Activated T-cell treated with anti-CD3 and anti-CD28 coated beads, Interleukin-2, amount 50 U/mL, for 24 hours (primary cell): ENCODE data around the gene PIGW.
"Not testable (repeated sequence)": the region's sequence is repeated elsewhere in the genome, so short reads cannot be mapped to it uniquely, and the experiment has no call there.

ENCODE experiments used
- DNase-seq: peaks from one replicate; pipeline ENCODE4 v3.0.0-alpha.2; 2020
- H3K27ac Mint-ChIP-seq: 2 replicates; pipeline ENCODE4 v1.8.0; 2020; ENCODE audit warnings: mild to moderate bottlenecking, mixed read lengths
- H3K27me3 Mint-ChIP-seq: 2 replicates; pipeline ENCODE4 v1.8.0; 2020; ENCODE audit warnings: mixed read lengths
- H3K36me3 Mint-ChIP-seq: 2 replicates; pipeline ENCODE4 v1.8.0; 2020; ENCODE audit warnings: low read depth, mixed read lengths
- H3K4me1 Mint-ChIP-seq: 2 replicates; pipeline ENCODE4 v1.8.0; 2020; ENCODE audit warnings: low read depth, mixed read lengths
- H3K4me3 Mint-ChIP-seq: 2 replicates; pipeline ENCODE4 v1.8.0; 2020; ENCODE audit warnings: mild to moderate bottlenecking, moderate library complexity, mixed read lengths
- H3K9me3 Mint-ChIP-seq: 2 replicates; pipeline ENCODE4 v1.8.0; 2020; ENCODE audit warnings: mixed read lengths

PIGW gene

DNA sequence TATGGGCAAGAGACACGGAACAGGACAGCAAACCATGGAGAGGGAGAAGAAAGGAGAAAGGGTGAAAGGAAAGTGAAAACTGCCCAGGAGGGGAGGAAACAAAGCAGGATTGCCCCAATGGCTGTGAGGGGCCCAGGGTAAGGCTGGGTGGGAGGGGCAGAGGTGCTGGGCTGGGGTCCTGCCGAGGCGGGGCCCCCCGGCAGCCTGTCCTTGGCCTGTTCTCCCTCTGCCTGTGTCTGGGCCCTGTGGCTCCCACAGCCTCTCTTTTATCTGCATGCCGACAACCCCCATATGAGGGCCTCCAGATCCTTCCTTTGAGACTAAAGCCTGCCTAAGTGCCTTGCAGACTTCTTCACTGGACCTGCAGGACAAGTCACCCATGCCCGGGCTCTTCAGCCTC is 32.8 kb upstream of the PIGW start:
- H3K9me3 Mint-ChIP-seq = no peaks in the 10 kb centered on the region
- no peak overlapping the region for H3K4me3 Mint-ChIP-seq
- DNase-seq = no peak
- peaks cover 8% of the 10 kb centered on the region for H3K4me1 Mint-ChIP-seq
- no peaks in the 10 kb centered on the region for H3K27me3 Mint-ChIP-seq
- peaks cover 95% of the 10 kb centered on the region for H3K36me3 Mint-ChIP-seq
- peak overlapping the region; percentile 42 for H3K27ac Mint-ChIP-seq

GRCh38 chr17:36503456-36504155 is 31.2 kb upstream of the PIGW start:
- DNase-seq = no peak
- no peak overlapping the region for H3K4me3 Mint-ChIP-seq
- peak overlapping the region; percentile 50 for H3K27ac Mint-ChIP-seq
- H3K4me1 Mint-ChIP-seq = peaks cover 8% of the 10 kb centered on the region
- no peaks in the 10 kb centered on the region for H3K9me3 Mint-ChIP-seq
- peaks cover 96% of the 10 kb centered on the region for H3K36me3 Mint-ChIP-seq
- H3K27me3 Mint-ChIP-seq = no peaks in the 10 kb centered on the region

GRCh38 chr17:36504156-36504545 is 30.6 kb upstream of the PIGW start:
- DNase-seq = no peak
- Mint-ChIP-seq H3K4me1 (peaks cover 8% of the 10 kb centered on the region), H3K27me3 (no peaks in the 10 kb centered on the region), H3K27ac (no peak overlapping the region), H3K9me3 (no peaks in the 10 kb centered on the region), H3K36me3 (peaks cover 96% of the 10 kb centered on the region), H3K4me3 (no peak overlapping the region)

DNA sequence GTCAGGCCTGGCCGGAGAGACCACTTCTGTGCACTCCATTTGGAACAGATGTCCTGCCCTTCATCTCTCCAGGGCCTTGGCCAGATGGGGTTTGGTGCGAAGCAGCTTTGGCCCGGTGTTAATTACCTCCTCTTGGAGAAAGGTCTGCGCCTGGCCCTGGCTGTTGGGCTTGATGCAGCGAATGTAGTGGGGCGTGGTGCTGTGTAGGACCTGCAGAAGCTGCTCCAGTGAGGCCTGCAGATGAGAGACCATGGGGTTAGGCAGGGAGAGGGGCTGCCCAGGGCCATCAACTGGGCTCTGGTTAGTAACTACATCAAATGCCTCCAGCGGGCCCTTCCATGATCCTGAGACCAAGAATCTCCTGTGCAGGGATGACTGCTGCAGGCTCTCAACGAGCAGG is 29.6 kb upstream of the PIGW start:
- peak; percentile 16 for DNase-seq
- no peaks in the 10 kb centered on the region for H3K27me3 Mint-ChIP-seq
- H3K4me3 Mint-ChIP-seq = no peak overlapping the region
- H3K9me3 Mint-ChIP-seq = no peaks in the 10 kb centered on the region
- H3K36me3 Mint-ChIP-seq = peaks cover 97% of the 10 kb centered on the region
- H3K27ac Mint-ChIP-seq = no peak overlapping the region
- peaks cover 8% of the 10 kb centered on the region for H3K4me1 Mint-ChIP-seq

GRCh38 chr17:36506249-36506826 is 28.4 kb upstream of the PIGW start:
- Mint-ChIP-seq H3K36me3 (peaks cover 98% of the 10 kb centered on the region), H3K9me3 (no peaks in the 10 kb centered on the region)

DNA sequence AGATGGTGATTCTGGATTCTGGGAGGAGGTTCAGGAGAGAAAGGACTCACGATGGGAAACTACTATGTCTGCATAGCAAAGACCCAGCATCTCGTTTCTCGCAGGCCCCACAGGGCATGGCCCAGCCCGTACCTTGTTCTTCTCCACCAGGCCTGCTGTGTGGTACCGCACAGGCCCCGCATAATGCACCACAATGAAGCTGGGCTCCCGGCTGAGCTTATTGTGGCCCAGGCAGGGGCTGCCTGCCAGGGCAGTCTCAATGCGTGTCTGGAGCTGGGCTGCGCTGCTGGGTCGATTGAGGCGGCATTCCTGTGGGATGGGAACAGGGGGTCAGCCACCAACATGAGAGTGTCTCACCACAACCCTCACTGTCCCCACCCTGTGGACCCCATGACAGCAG is 28.0 kb upstream of the PIGW start:
- Mint-ChIP-seq H3K4me3 (no peak overlapping the region), H3K36me3 (peaks cover 99% of the 10 kb centered on the region), H3K27ac (no peak overlapping the region), H3K9me3 (no peaks in the 10 kb centered on the region), H3K27me3 (no peaks in the 10 kb centered on the region), H3K4me1 (peaks cover 8% of the 10 kb centered on the region)
- DNase-seq = peak; percentile 14

More at GRCh38 chr17:36506249-36506826, 28.4 kb upstream of the PIGW start:
- peak; percentile 25 for DNase-seq
- H3K4me3 Mint-ChIP-seq = no peak overlapping the region
- peaks cover 8% of the 10 kb centered on the region for H3K4me1 Mint-ChIP-seq
- H3K27me3 Mint-ChIP-seq = no peaks in the 10 kb centered on the region
- H3K27ac Mint-ChIP-seq = no peak overlapping the region

DNA sequence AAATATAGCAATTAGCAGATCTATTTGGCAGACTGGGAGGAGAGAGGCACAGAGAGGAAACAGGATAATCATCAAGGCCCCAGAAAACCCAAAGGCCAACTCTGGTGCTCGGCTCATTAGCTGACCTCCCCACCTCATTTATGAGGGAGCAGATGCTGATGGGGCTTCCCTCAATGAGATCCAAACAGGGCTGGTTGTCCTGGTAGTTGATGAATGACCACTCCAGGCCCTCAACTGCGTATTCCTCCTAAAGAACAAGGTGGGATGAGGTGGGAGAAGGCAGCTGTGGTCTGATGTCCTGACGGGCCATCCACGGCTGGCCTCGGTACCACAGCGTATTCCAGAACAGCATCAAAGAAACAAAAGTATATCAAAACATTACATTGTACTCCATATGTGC is 27.5 kb upstream of the PIGW start:
- DNase-seq = peak; percentile 11
- Mint-ChIP-seq H3K4me1 (peaks cover 8% of the 10 kb centered on the region), H3K27ac (no peak overlapping the region), H3K4me3 (no peak overlapping the region), H3K9me3 (no peaks in the 10 kb centered on the region), H3K27me3 (no peaks in the 10 kb centered on the region), H3K36me3 (peaks cover 100% of the 10 kb centered on the region)

DNA sequence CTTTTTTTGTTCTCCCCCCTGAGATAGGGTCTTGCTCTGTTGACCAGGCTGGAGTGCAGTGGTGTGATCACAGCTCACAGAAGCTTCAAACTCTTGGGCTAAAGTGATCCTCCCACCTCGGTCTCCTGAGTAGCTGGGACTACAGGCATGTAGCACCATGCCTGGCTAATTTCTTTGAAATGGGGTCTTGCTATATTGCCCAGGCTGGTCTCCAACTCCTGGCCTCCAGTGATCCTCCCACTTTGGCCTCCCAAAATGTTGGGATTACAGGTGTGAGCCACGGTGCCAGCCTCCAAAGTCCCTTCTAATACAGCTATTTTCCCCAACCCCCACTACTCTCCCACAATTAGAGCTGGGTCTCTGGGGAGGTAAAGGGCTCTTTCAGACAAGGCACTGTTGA is 26.3 kb upstream of the PIGW start:
- not testable (repeated sequence) for DNase-seq, H3K4me3 Mint-ChIP-seq, H3K4me1 Mint-ChIP-seq, H3K27ac Mint-ChIP-seq, H3K27me3 Mint-ChIP-seq, H3K9me3 Mint-ChIP-seq
- peaks cover 100% of the 10 kb centered on the region for H3K36me3 Mint-ChIP-seq

- Mint-ChIP-seq H3K27ac (no peak overlapping the region), H3K4me3 (no peak overlapping the region), H3K9me3 (no peaks in the 10 kb centered on the region), H3K36me3 (peaks cover 100% of the 10 kb centered on the region), H3K4me1 (no peaks in the 10 kb centered on the region), H3K27me3 (no peaks in the 10 kb centered on the region)
- peak; percentile 25 for DNase-seq
These were observed 25.4 kb upstream of the PIGW start for GRCh38 chr17:36509272-36509985.

- DNase-seq = no peak
- peaks cover 100% of the 10 kb centered on the region for H3K36me3 Mint-ChIP-seq
- H3K9me3 Mint-ChIP-seq = no peaks in the 10 kb centered on the region
- H3K4me1 Mint-ChIP-seq = no peaks in the 10 kb centered on the region
- peak overlapping the region; percentile 33 for H3K27ac Mint-ChIP-seq
- H3K27me3 Mint-ChIP-seq = no peaks in the 10 kb centered on the region
- no peak overlapping the region for H3K4me3 Mint-ChIP-seq
These were observed 24.2 kb upstream of the PIGW start for GRCh38 chr17:36510636-36511035.

- H3K36me3 Mint-ChIP-seq = peaks cover 100% of the 10 kb centered on the region
- no peaks in the 10 kb centered on the region for H3K27me3 Mint-ChIP-seq
- H3K4me3 Mint-ChIP-seq = no peak overlapping the region
- H3K27ac Mint-ChIP-seq = no peak overlapping the region
- H3K9me3 Mint-ChIP-seq = no peaks in the 10 kb centered on the region
- no peaks in the 10 kb centered on the region for H3K4me1 Mint-ChIP-seq
- peak; percentile 20 for DNase-seq
These were observed 23.6 kb upstream of the PIGW start for GRCh38 chr17:36511216-36511615.

- Mint-ChIP-seq H3K4me1 (no peaks in the 10 kb centered on the region), H3K4me3 (no peak overlapping the region), H3K27me3 (no peaks in the 10 kb centered on the region), H3K27ac (no peak overlapping the region), H3K9me3 (no peaks in the 10 kb centered on the region), H3K36me3 (peaks cover 100% of the 10 kb centered on the region)
- DNase-seq = no peak
These were observed 22.1 kb upstream of the PIGW start for GRCh38 chr17:36512641-36513040.

DNA sequence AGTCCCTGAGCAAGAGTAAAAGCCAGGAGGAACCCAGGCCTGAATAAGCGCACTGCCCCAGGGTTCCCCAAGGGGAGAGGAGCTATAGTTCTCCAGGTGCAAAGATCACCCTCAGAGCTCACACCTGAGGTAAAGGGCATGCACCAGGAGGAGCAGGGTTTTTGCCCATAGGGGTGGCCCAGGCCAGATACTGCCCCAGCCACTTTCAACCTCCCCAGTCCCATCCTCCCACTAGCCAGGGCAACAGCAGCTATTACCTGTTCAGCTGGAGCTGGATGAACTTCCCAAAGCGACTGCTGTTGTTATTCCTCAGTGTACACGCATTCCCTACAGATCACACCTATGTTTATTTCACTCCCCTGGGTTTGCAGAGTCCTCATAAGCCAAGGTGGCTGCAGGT is 19.9 kb upstream of the PIGW start:
- Mint-ChIP-seq H3K4me1 (no peaks in the 10 kb centered on the region), H3K4me3 (no peak overlapping the region), H3K27me3 (no peaks in the 10 kb centered on the region), H3K36me3 (peaks cover 98% of the 10 kb centered on the region), H3K9me3 (no peaks in the 10 kb centered on the region), H3K27ac (no peak overlapping the region)
- DNase-seq = peak; percentile 27

DNA sequence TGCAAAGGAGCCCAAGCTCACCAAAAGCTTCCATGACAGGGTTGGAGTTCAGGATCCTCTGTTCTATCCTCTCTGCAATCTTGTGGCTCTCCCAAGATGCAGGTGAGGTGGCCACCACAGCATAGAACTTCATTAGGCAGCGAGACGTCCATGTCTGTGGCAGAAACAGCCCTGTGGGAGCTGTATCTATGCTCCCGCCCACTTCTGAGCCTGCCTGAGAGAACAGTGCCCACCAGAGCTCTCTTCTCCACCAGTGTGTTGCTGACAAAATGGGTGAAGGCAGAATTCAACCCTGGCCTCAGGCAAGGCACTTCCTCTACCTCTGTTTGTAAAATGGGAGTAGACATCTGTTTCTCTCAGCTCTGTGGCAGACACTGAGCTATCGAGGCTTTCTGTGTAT is 18.9 kb upstream of the PIGW start:
- Mint-ChIP-seq H3K9me3 (no peaks in the 10 kb centered on the region), H3K4me1 (no peaks in the 10 kb centered on the region), H3K27ac (no peak overlapping the region), H3K4me3 (no peak overlapping the region), H3K27me3 (no peaks in the 10 kb centered on the region), H3K36me3 (peaks cover 98% of the 10 kb centered on the region)
- peak; percentile 22 for DNase-seq

DNA sequence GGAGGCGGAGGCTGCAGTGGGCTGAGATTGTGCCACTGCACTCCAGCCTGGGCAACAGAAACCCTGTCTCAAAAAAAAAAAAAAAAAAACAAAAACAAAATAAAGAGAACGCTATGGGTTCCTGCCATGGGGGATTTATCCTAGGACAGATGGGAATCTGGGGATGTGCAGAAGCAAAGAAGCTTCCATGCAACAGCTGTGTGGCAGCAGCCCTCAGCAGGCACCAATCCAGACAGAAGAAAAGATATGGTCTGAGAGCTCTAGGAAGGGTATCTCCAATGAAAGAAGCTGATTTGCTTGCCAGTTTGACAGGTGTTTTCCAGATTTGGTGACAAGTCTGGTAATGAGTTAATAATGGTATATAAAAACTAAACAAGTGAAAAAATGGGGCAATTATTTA is 11.7 kb upstream of the PIGW start:
- Mint-ChIP-seq H3K4me3 (no peak overlapping the region), H3K27ac (no peak overlapping the region), H3K36me3 (peaks cover 89% of the 10 kb centered on the region), H3K4me1 (peaks cover 29% of the 10 kb centered on the region), H3K27me3 (no peaks in the 10 kb centered on the region), H3K9me3 (no peaks in the 10 kb centered on the region)
- no peak for DNase-seq
